GM19452 (cell line): ENCODE measurements around the gene ZNF500.

Source experiments
- ATAC-seq: cut with Tn5 transposase; IDR thresholded peaks from one replicate; pipeline ENCODE4 v1.9.1; 2021; ENCODE audit not compliant: unreplicated experiment

Gene ZNF500

DNA sequence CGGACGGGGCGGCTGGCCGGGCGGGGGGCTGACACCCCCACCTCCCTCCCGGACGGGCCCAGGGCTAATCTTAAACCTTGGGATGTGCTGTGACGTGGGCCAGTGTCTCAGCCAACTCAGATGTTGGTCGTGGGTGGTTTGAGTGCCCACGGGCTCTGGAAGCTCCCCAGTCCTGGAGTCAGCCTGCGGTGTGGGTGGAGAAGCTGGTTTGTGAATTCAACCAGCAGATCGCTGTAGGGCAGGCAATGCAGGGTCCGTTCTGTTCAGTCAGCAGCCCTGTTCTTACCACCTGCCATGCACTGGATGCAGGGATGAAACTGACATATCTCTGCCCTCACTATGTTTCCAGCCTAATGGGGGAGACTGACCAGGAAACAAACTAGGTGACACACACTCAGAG, 8.0 kb upstream of the ZNF500 start:
- no peak for ATAC-seq

DNA sequence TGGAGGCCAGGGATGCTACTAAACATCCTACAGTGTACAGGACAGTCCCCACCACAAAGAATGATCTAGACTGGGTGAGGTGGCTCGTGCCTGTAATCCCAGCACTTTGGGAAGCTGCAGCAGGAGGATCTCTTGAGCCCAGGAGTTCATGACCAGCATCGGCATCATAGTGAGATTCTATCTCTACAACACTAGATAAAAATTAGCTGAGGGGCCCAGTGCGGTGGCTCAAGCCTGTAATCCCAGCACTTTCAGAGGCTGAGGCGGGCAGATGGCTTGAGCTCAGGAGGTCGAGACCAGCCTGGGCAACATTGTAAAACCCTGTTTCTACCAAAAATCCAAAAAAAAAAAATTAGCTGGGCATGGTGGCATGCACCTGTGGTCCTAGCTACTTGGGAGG, 5.4 kb upstream of the ZNF500 start:
- no peak for ATAC-seq

DNA sequence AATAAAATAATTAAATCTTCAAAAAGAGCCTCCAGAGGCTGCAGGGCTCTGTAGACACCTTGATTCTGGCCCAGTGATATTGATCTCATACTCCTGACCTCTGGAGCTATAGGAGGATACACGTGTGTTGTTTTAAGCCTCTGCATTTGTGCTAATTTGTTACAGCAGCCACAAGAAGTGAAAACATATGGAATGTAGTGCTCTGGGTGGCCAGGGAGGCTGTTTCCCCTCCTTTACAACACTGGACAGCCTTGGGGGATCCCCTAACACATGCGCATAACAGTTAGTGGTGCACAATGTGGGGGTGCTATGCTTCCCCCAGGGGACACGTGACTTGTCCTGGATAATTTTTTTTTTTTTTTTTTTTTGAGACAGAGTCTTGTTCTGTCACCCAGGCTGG, 4.7 kb upstream of the ZNF500 start:
- no peak for ATAC-seq

DNA sequence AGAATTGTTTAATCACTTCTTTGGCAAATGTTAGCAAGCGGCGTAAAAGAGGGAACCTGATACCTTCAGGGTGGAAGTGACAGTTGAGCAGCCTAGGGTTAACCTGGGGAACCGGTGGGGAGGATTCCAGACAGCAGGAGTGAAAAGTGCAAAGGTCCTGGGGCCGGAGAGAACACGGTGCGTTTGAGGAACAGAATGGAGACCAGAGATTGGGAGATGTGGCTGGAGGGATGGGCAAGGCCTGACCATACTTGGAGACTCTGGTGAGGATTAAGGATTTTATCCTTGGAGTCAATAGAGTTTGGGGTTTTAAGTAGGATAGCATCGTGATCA, 2.3 kb upstream of the ZNF500 start:
- ATAC-seq: no peak

DNA sequence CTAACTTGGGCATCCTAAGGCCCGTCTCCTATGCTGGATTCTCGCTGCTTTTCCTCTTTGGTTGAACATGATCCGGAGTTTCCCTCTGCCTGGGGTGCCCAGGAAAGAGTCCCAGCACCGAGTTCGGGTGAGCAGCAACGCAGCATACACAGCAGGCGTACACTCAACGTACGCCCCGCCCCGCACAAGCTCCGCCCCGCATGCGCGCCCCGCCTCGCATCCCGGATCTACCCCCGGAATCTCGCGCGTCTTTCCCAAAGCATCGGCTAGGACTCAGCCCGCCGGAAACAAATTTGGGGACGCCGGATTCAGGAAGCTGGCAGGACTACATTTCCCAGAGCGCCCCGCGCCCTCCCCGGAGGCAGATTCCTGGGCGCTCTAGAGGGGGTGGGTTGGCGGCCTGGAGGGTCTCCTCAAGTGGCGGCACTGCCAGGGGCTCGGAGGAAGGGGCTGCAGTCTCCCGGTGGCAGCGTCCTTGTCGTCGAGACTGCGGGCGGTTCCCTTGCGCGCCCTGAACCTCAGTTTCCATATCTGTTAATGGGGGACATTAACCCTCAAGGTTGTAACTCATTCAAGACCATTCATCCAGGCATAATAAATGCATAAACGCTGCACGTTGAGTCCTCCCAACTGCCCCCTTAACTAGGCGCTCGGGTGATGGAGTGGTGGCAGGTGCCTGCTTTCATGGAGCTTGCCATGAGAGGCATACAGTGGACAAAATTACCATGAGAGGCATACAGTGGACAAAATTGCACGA, 1.8 kb upstream of the ZNF500 start:
- peak; percentile 47 for ATAC-seq

DNA sequence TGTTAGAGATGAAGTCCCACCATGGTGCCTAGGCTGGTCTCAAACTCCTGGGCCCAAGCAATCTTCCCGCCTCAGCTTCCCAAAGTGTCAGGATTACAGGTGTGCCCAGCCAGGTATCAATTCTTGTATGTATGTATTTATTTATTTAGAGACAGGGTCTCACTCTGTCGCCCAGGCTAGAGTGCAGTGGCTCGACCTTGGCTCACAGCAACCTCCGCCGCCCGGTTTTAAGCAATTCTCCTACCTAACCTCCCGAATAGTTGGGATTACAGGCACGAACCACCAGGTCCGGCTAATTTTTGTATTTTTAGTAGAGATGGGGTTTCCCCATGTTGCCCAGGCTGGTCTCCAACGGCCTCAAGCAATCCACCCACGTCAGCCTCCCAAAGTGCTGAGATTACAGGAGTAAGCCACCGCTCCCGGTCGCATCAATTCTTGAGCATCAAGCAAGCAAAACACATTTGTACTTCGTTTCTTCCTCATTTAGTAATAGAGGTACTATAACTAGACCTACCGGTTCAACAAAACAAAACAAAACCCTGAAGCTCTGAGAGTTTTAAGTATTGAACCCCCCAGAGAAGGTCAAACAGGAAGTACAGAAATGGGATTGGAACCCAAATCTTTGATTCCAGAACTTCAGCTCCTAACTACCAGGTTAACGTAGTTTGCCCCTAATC, 1.0 kb upstream of the ZNF500 start:
- no peak for ATAC-seq

DNA sequence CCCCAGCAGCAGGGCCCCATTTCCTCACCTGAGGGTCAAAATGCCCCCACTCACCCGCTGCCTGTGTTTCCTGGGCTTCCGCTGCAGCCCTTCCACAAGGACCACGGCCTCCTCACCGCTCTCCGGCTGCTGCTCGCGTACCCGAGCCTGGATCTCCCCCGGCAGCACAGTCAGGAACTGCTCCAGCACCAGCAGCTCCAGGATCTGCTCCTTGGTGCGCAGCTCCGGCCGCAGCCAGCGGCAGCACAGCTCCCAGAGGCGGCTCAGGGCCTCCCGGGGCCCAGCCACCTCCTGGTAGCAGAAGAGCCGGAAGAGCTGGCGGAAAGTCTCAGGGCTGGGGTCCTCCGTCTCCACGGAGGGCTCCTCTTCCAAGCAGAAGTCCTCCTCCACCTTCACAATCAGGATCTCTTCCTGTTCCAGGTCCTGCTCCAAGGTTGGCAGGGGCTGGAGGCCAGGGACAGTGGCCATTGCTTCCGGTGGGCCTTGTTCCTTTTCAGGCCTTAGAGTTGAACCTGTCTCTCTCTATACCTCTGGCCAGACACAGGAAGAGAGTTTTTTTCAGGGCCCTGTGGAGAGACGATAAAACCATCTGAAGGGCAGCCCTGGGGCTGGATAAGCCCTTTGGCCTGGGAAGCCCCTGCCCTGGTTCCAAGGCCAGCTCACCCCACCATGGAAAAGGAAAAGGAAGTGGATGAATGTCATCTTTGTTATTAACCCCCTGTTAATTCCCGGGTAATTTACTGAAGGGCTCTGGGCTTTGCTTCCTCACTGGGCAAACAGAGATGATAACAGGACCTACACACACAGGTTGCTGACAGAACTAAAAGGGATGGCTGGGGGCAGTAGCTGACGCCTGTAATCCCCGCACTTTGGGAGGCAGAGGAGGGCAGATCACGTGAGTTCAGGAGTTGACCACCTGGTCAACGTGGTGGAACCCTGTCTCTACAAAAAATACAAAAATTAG, 1.2 kb downstream of the ZNF500 start:
- ATAC-seq: no peak

DNA sequence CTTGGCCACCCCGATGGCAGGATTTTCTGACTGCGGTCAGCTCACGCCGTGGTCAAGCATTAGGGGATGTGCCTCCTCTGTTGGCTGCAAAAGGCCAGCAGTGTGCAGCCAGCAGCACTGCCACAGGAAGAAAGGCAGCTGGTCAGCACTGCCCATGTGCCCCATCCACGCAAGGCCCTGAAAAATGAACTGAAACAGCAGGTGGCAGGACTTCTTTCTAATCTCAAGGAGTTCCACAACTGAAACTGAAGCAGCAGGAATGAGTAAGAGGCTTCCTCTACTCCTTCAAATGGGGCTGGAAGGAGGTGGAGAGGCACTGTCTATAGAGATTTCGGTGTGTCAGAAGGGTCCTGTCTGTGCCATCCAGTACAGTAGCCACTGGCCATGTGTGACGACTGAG, 3.2 kb downstream of the ZNF500 start:
- ATAC-seq: no peak

DNA sequence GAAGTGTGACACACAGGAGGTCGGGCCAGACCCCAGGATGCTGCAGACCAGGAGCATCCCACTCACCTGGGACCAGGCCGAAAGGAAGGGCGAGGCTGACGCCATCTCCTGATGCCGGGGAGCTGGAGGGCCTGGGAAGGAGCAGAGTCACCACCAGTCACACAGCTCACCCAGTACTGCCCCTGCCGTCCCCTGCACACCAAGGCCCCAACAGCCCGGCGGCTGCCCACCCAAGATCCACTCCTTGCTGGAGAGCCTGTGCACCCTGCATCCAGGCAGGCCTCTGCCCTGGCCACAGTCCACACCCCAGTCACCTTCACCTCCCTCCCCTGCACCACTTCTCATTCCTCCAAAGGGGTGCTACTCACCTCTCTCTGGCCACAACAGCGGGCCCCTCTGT, 4.8 kb downstream of the ZNF500 start:
- no peak for ATAC-seq

DNA sequence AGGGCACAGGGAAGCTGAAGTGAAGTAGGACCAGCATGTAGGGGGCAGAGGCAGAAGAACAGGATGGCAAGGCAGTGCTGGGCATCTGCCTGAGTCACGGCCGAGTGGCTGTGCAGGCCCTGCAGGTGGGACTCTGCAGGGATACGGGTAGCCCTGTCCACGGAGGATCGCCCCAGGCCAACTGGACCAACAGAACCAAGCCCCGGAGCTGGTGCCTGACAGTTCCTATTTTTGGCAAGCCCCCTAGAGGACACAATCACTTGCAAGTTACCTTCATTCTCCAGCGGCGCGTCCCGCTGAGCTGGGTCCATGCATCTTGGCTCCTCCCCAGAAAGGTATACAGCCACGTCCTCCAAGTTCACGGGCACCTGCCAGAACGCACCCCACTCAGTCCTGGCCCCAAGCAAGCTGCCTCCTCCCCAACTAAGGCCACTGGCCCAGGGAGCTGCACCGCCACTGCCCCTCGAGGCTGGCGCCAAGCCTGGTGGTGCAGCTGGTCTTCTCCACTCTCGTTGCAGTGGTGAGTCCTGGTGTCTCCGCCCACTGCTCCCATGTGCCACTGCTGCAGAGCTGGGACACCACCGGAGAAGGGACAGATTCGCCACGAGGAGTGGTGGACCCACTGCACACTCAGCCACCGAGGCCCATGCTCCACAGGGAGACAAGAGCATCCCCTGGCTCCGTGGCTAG, 6.6 kb downstream of the ZNF500 start:
- no peak for ATAC-seq

DNA sequence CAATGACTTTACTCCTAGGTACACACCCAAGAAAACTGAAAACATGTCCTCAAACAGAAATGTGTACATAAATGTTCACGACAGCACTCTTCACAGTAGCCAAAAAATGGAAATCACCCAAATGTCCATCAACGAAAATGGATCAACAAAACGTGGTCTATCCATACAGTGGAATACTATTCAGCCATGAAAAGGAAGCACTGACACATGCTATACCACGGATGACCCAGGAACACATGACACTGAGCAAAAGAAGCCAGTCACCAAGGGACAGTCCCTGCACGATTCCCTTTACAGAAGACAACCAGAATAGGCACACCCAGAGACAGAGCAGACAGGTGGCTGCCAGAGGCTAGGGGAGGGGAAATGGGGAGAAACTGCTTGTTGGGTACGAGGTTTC, 11.3 kb downstream of the ZNF500 start:
- ATAC-seq: no peak

DNA sequence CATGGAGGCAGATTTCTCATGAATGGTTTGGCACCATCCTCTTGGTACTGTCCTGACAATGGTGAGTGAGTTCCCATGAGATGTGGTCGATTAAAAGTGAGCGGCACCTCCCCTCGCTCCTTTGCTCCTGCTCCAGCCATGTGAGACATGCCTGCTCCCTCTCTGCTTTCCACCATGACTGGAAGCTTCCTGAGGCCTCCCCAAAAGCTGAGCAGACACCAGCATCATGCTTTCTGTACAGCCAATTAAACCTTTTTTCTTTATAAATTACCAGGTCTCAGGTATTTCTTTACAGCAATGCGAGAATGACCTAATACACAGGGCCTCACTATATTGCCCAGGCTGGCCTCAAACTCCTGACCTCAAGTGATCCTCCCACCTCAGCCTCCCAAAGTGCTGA, 12.1 kb downstream of the ZNF500 start:
- no peak for ATAC-seq

DNA sequence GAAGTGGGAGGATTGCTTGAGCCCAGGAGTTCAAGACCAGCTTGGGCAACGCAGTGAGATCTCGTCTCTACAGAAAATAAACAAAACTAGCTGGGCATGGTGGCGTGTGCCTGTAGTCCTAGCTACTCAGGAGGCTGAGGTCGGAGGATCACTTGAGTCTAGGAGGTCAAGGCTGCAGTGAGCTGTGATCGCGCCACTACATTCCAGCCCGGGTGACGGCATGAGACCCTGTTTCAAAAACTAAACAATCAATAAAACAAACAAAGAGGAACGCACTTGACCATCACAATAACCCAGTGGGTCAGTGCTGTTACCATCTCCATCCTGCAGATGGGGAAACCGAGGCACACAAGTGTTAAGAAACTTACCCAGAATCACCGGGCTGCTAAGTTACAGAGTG, 13.7 kb downstream of the ZNF500 start:
- ATAC-seq: no peak

DNA sequence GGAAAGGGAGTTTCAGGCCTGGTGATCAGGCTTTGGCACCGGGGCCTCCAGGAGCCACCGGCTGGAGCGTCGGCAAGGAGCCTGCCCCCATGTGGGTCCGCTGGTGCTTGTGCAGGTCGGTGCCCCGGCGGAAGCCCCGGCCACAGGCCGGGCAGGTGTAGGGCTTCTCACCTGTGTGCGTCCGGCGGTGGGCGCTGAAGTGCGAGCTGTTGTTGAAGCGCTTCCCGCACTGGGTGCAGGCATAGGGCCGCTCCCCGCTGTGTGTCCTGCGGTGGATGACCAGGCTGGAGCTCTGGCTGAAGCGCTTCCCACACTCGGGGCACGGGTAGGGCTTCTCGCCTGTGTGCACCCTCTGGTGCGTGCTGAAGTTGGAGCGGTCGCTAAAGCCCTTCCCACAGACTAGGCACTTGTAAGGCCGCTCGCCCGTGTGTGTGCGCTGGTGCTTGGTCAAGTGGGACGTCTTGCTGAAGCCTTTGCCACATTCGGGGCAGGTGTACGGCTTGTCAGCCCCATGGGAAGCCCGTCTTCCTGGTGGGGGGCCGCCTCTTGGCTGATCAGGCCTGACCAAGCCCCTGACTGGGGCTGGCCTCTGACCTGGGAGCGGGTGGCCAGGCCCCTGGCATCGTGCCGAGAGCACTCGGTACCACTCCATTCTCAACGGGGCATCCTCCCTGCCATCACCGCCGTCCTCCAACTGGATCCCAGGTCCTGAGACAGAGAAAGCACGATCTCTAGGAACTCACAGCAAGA, 14.4 kb downstream of the ZNF500 start:
- ATAC-seq: no peak

DNA sequence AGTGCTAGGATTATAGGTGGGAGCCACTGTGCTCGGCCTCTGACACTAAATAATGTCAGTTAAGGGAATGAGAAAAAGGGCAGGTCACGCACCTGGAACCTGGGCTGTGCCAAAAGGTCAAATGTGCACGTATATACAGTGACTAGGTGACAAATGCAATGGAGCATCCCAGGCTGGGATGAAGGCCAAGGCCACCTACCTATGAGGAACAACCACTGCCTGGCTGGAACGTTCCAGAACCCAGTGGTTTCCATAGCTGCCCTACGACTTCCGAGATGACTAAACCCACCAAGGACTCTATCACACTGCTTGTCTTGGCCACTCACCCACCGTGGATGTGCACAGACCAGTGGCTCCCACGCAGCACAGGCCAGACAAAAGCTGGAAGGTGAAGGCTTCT, 16.1 kb downstream of the ZNF500 start:
- no peak for ATAC-seq

DNA sequence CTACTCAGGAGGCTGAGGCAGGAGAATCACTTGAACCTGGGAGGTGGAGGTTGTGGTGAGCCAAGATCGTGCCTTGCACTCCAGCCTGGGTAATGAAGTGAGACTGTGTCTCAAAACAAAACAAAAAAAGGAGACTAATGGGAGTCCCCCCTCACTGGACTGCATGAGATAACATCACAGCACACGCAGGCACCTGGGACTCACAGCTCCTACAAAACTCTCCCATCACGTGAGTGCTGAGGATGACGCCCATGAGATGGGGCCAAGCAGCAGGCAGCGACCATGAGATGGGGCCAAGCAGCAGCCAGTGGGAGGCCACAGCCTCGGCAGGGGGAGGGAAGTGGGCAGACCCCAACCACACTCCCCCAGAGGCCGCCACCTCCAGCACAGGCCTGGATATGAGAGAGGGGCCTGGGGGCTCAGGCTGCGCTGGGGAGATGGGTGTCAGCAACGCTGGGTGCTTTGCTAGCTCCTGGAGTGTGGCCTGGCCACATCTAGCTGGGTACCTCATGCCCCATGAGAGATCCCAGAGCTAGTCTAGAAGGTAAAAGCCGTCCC, 17.2 kb downstream of the ZNF500 start:
- no peak for ATAC-seq

DNA sequence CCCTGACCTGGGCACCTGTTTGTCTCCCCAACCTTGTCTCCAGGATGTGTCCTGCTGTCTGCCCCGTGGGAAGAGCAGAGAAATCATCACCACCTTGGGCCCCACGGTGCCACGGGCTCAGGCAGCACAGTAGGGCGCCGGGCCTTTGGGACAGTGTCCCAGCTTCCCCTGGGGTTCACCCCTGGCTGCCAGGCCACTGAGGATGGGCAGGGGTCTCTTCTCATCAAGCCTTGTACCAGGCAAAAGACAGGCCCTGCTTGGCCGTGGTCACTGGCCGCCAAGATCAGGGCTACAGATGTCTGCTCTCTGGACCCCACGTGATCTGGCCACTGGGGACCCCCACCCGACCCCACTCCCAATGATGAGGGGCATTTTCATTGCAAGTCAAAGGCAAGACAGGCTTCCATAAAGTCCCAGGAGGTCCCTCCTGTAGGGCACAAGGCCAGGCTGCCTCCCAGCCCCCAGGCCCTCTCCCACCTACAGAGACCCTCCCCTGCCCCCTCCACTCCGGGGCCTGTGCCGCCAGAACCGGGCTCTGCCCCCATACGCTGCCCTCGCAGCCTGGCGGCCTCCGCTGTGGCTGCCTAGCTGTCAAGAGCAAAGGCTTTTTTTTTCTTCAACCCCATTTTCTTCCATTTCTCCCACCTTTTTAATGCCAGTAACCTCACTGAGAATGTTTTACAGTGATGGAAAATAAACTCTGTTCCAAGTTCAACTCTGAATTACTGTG, 18.1 kb downstream of the ZNF500 start:
- ATAC-seq: no peak

DNA sequence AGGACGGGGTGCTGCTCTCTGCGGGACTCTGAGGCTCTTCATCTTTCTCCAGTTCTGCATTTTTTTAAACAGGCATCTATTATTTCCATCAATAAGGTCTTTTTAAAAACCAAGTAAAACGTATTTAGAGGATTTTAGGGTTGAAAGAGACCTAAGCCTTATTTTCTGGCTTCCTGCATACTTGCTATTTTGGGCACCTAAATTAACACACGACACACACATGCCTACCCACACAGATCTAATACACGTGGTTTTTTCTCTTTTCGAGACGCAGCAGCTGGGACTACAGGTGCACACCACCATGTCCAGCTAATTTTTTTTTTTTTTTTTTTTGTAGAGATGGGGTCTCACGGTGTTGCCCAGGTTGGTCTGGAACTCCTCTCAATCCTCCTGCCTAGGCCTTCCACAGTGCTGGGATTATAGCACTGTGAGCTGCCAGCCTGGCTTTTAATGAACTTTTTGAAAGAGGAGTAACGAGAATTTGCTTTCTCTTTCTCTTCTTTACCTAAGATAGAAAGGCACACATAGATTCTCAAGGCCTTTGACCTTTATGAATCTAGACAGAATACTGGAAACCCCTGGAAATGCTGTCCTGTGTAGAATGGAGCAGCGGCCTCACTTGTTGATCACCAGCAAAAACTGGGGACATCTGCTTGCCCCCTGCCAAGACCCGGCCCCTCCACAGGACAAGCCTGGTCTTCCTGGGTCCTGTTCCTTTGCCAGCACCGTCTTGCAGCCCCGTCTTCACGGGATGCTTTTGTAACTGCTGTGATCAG, 18.9 kb downstream of the ZNF500 start:
- no peak for ATAC-seq
